ENCODE measurements around the gene PRDX5.

PRDX5 gene

GRCh38 chr11:64341429-64341828, 23.5 kb downstream of the PRDX5 start:
- DNase-seq (ENCODE audit: low spot score): no peak
- TF ChIP-seq, protein P1, sequence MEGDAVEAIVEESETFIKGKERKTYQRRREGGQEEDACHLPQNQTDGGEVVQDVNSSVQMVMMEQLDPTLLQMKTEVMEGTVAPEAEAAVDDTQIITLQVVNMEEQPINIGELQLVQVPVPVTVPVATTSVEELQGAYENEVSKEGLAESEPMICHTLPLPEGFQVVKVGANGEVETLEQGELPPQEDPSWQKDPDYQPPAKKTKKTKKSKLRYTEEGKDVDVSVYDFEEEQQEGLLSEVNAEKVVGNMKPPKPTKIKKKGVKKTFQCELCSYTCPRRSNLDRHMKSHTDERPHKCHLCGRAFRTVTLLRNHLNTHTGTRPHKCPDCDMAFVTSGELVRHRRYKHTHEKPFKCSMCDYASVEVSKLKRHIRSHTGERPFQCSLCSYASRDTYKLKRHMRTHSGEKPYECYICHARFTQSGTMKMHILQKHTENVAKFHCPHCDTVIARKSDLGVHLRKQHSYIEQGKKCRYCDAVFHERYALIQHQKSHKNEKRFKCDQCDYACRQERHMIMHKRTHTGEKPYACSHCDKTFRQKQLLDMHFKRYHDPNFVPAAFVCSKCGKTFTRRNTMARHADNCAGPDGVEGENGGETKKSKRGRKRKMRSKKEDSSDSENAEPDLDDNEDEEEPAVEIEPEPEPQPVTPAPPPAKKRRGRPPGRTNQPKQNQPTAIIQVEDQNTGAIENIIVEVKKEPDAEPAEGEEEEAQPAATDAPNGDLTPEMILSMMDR (IDR thresholded peaks at IDR 0.05; ENCODE audit: extremely low read depth, missing control alignments): no peak

- peak; percentile 97 for DNase-seq (ENCODE audit: low spot score)
- TF ChIP-seq, protein P1 (IDR thresholded peaks at IDR 0.05; ENCODE audit: extremely low read depth, missing control alignments): no peak
Measured at GRCh38 chr11:64341851-64342791, 24.2 kb downstream of the PRDX5 start.

DNA sequence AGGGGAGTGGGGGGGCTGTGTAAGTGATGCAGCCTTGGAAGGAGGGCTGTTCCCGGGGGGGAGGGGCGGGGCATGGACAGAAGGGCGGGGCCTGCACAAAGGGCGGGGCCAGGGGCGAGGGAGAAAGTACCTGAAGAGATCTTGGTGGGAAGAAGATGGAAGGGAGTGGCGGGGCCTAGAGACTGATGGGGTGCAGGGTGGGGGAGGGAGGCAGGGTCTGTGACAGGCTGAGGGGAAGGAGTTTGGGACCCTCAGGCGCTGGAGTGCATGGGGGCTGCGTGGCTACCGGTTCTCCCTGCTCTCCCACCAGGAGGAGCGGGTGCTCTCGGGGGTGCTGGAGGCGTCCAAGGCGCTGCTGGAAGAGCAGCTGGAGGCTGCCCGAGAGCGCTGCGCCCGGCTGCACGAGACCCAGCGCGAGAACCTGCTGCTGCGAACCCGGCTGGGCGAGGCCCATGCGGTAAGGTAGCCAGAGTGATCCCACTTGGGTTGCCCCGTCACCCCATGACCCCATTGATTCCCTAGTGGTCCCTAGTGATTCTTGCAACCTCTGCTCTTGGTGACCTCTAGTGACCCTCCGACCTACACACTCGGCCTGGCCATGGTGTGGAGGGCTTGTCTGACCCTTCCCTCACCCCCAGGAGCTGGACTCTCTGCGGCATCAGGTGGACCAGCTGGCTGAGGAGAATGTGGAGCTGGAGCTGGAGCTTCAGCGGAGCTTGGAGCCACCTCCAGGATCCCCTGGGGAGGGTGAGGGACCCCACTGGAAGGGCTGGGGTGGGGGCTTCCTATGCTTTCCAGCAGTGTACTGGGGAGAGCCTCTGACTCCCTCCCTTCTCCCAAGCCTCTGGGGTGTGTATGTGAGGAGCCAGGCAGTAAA, 25.2 kb downstream of the PRDX5 start:
- no peak for DNase-seq (ENCODE audit: low spot score)
- TF ChIP-seq, protein P1 (IDR thresholded peaks at IDR 0.05; ENCODE audit: extremely low read depth, missing control alignments): no peak

DNA sequence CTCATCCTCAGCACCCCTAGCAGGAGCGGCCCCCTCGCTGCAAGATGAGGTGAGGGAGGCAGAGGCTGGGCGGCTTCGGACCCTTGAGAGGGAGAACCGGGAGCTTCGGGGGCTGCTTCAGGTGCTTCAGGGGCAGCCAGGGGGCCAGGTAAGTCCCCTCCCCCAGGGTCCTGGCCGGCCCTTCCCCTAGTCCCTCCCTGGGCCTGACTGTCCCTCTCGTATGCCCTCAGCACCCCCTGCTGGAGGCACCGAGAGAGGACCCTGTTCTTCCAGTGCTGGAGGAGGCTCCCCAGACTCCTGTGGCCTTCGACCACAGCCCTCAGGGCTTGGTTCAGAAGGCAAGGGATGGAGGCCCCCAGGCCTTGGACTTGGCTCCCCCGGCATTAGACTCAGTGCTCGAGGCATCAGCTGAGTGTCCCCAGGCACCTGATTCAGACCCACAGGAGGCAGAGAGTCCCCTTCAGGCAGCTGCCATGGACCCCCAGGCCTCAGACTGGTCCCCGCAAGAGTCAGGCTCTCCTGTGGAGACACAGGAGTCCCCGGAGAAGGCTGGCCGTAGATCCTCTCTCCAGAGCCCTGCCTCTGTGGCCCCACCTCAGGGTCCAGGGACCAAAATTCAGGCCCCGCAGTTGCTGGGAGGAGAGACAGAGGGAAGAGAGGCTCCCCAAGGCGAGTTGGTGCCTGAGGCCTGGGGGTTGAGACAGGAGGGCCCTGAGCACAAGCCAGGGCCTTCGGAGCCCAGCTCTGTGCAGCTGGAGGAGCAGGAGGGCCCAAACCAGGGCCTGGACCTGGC, 26.0 kb downstream of the PRDX5 start:
- peak; percentile 49 for DNase-seq (ENCODE audit: low spot score)
- TF ChIP-seq, protein P1 (IDR thresholded peaks at IDR 0.05; ENCODE audit: extremely low read depth, missing control alignments): no peak

GRCh38 chr11:64344787-64345186, 26.9 kb downstream of the PRDX5 start:
- no peak for DNase-seq (ENCODE audit: low spot score)
- TF ChIP-seq, protein P1 (IDR thresholded peaks at IDR 0.05; ENCODE audit: extremely low read depth, missing control alignments): no peak

GRCh38 chr11:64347193-64347867, 29.4 kb downstream of the PRDX5 start:
- TF ChIP-seq, protein P1 (IDR thresholded peaks at IDR 0.05; ENCODE audit: extremely low read depth, missing control alignments): no peak
- no peak for DNase-seq (ENCODE audit: low spot score)

All from GM20000 (cell line).